Measurements from ENCODE around the gene ETV1.

ETV1 gene

DNA sequence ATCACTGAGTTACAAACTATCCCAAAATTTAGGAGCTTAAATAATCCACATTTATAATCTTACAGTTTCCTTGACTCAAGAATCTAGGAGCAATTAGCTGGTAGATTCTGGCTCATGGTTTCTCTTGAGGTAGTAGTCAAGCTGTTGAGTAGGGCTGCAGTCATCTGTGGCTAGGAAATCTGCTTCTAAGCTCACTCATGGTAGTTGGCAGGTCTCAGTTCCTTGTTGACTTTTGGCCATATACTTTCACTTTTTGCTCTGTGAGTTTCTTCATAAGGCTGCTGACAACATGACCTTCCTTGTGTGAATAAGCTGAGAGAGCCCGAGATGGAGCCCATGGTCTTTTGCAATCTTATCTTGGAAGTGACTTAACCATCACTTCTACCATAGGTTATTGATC lies 10.8 kb upstream of the ETV1 start:
- Histone ChIP-seq H3K4me3 (ENCODE audit: low read length) (no peak overlapping the region), H3K9ac (ENCODE audit: low read length) (no peak overlapping the region), H3K4me1 (ENCODE audit: control insufficient read depth, low read depth, low read length) (peaks cover 9% of the 10 kb centered on the region), H3K27ac (ENCODE audit: low read length) (no peak overlapping the region), H3K9me3 (ENCODE audit: control insufficient read depth, low read depth, low read length) (no peaks in the 10 kb centered on the region), H3K36me3 (ENCODE audit: control insufficient read depth, low read depth, low read length) (no peaks in the 10 kb centered on the region), H3K27me3 (ENCODE audit: control insufficient read depth, insufficient read depth, low read length) (no peaks in the 10 kb centered on the region)

DNA sequence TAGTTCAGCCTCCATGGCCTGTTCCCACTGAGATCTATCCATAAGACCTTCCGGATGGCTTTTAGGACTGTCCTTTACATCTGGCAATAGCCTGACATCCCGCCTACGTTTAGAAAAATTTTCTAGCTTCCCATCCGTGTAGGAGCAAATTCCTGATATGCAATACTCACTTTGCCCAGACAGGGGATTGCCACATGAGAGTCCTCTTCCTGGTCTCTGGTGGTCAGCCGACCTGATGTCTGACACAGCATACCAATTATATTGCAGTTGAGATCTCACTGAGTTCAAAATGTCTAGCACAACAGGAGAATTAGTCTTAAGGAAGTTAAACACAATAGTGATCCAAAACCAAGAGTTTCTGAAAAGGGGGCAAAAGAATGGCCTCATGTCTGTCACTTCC lies 9.4 kb upstream of the ETV1 start:
- H3K27me3 ChIP-seq (ENCODE audit: control insufficient read depth, insufficient read depth, low read length), result no peaks in the 10 kb centered on the region
- no peaks in the 10 kb centered on the region for H3K36me3 ChIP-seq (ENCODE audit: control insufficient read depth, low read depth, low read length)
- no peak overlapping the region for H3K9ac ChIP-seq (ENCODE audit: low read length)
- H3K4me1 ChIP-seq (ENCODE audit: control insufficient read depth, low read depth, low read length), result peaks cover 9% of the 10 kb centered on the region
- H3K27ac ChIP-seq (ENCODE audit: low read length), result no peak overlapping the region
- H3K9me3 ChIP-seq (ENCODE audit: control insufficient read depth, low read depth, low read length), result no peaks in the 10 kb centered on the region
- no peak overlapping the region for H3K4me3 ChIP-seq (ENCODE audit: low read length)

DNA sequence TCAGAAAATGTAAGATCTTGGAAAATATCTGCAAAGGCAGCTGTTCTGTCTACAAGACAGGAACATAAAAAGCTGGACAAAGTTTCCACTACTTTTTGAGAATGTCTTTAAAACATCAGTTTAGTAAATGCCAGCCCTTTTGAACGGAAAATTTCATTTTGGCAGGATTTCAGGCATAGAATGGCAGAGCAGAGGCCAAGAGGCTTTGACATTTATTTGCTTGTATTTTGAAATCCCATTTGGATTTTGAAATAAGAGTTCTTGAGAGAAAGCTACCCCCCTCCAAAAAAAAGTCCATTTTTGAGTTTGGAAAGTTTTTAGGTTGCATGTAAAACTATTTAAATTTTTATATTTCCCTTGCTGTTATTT lies 3.1 kb upstream of the ETV1 start:
- Histone ChIP-seq H3K4me3 (ENCODE audit: low read length) (peak overlapping the region; percentile 90), H3K27me3 (ENCODE audit: control insufficient read depth, insufficient read depth, low read length) (no peaks in the 10 kb centered on the region), H3K27ac (ENCODE audit: low read length) (peak overlapping the region; percentile 97), H3K4me1 (ENCODE audit: control insufficient read depth, low read depth, low read length) (peaks cover 16% of the 10 kb centered on the region), H3K9ac (ENCODE audit: low read length) (peak overlapping the region; percentile 87), H3K9me3 (ENCODE audit: control insufficient read depth, low read depth, low read length) (no peaks in the 10 kb centered on the region), H3K36me3 (ENCODE audit: control insufficient read depth, low read depth, low read length) (peaks cover 2% of the 10 kb centered on the region)

DNA sequence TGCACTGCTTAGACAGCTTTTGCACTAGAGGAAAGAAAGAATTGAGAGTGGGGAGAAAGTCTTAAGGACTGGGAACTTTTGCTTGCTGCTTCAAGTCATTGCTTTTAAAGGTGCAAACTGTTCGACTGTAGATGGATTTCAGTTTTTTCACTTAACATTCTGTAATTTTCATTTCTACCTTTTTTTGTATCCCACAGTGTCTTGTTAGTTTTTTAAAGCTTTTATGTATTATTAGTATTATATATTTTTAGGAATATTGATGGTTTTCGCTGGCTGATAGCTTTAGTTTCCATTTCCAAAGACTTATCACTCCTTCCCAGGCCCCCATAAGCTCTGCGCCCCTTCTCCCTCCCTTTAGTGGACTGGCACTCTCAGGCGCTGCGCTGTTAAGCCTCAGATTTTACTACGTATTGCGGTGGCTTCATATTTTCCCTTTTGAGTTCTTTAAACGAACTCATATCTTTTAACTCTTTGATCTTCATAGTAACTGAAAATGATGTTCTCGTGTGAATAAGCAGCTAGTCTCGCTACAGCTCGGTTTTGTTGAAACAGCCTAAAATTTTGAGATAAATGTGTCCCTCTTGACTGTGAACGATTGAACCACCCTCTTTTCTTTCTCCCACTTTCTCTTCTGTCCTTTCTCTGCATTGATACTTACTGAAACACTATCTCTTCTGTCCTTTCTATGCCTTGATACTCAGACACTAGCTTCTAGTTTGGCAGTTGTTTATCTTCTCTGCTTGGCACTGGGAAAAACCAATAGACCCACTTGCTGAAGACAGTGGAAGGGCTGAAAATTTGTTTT lies 2.5 kb upstream of the ETV1 start:
- H3K9me3 ChIP-seq (ENCODE audit: control insufficient read depth, low read depth, low read length), result no peaks in the 10 kb centered on the region
- peak overlapping the region; percentile 87 for H3K9ac ChIP-seq (ENCODE audit: low read length)
- H3K27ac ChIP-seq (ENCODE audit: low read length), result peak overlapping the region; percentile 97
- peaks cover 18% of the 10 kb centered on the region for H3K4me1 ChIP-seq (ENCODE audit: control insufficient read depth, low read depth, low read length)
- peak overlapping the region; percentile 90 for H3K4me3 ChIP-seq (ENCODE audit: low read length)
- no peaks in the 10 kb centered on the region for H3K27me3 ChIP-seq (ENCODE audit: control insufficient read depth, insufficient read depth, low read length)
- peaks cover 3% of the 10 kb centered on the region for H3K36me3 ChIP-seq (ENCODE audit: control insufficient read depth, low read depth, low read length)

DNA sequence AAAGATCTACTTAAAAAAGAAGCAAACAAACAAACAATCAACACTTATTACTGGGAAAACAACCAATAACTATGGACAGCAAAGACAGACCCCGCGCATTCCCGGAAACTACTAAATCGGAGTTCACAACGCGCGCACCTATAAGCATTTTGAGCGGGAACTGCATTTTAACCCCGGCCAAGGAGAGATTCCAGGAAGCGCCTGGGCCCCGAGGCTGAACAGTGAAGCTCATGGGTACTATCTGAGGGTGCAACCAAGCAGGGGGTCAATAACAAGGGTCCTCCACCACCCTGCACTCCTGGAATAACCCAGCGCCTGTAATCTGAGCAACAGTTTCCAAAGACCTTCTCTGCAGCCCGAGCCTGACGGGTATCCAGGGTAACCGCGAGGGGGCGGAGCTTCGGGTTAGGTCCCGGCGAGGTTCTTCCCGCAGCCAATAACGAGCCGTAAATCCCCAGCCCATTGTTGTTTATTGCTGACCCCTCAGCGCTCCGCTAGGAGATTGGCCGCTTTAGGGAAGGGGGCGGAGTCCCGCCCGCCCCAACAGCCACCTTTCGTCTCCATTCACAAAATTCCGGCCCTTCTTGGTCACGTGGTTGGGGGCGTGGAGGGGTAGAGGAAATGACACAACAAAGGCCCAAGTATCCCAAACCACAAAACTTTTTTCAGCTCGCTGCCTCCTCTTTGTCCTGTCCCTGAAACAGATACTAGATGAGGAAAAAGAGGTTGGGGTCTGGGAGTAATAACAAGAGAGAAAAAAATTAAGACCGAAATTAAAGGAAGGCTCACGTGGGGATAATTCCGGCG lies 1.7 kb upstream of the ETV1 start:
- H3K4me1 ChIP-seq (ENCODE audit: control insufficient read depth, low read depth, low read length), result peaks cover 23% of the 10 kb centered on the region
- H3K27ac ChIP-seq (ENCODE audit: low read length), result peak overlapping the region; percentile 97
- no peaks in the 10 kb centered on the region for H3K27me3 ChIP-seq (ENCODE audit: control insufficient read depth, insufficient read depth, low read length)
- H3K4me3 ChIP-seq (ENCODE audit: low read length), result peak overlapping the region; percentile 90
- H3K36me3 ChIP-seq (ENCODE audit: control insufficient read depth, low read depth, low read length), result peaks cover 3% of the 10 kb centered on the region
- H3K9me3 ChIP-seq (ENCODE audit: control insufficient read depth, low read depth, low read length), result no peaks in the 10 kb centered on the region
- peak overlapping the region; percentile 87 for H3K9ac ChIP-seq (ENCODE audit: low read length)

DNA sequence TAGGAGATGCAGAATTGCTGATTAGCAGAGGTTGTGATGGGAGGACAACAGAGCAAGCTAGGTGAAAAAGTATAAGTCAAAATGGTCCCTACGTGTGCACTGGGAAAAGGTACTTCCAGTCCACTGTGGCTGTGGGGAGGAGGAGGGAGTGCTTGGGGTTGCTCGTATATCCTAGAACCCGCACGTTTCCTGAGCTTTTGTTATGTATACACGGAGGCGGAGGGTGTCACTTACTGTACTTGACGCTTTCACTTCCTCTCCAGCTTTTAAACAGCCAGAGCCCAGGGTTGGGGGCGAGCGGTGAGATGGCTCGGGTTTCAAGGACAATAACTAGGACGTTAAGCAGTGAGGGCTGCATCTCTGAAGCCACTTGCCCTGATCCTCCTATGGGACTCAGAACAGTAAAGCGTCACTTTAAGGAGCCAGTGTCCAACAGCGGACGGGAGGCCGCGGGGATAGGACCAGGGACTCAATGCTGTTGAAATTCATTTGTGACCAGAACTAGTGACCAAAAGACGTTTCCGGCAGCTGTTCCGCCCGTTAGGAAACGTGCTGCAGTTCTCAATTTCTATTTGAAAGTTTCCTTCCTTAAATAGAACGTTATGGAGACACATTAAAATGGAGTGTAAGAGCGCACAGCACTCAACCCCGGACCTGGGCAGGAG lies 985 bp upstream of the ETV1 start:
- Histone ChIP-seq H3K4me3 (ENCODE audit: low read length) (peak overlapping the region; percentile 90), H3K9me3 (ENCODE audit: control insufficient read depth, low read depth, low read length) (no peaks in the 10 kb centered on the region), H3K27me3 (ENCODE audit: control insufficient read depth, insufficient read depth, low read length) (no peaks in the 10 kb centered on the region), H3K27ac (ENCODE audit: low read length) (peak overlapping the region; percentile 97), H3K4me1 (ENCODE audit: control insufficient read depth, low read depth, low read length) (peaks cover 29% of the 10 kb centered on the region), H3K9ac (ENCODE audit: low read length) (peak overlapping the region; percentile 87), H3K36me3 (ENCODE audit: control insufficient read depth, low read depth, low read length) (peaks cover 3% of the 10 kb centered on the region)

DNA sequence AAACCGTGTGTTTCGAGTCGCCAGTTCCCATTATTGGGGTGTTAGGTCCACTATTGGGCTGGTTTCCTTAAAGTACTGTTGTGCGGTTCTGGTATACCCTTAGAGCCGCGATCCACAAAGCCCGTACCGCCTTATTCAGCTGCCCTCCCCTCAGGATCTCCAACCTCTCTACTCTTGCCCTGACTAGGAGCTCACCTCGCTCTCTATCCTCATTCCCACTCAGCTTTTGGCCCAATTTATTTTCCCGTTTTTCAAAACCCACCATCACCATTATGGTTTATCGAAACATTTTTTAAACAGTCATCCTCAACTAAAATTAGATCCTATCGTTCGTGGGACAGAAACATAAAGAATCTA lies 461 bp upstream of the ETV1 start:
- peak overlapping the region; percentile 97 for H3K27ac ChIP-seq (ENCODE audit: low read length)
- H3K9ac ChIP-seq (ENCODE audit: low read length), result peak overlapping the region; percentile 87
- H3K27me3 ChIP-seq (ENCODE audit: control insufficient read depth, insufficient read depth, low read length), result no peaks in the 10 kb centered on the region
- H3K4me3 ChIP-seq (ENCODE audit: low read length), result peak overlapping the region; percentile 90
- H3K4me1 ChIP-seq (ENCODE audit: control insufficient read depth, low read depth, low read length), result peaks cover 32% of the 10 kb centered on the region
- no peaks in the 10 kb centered on the region for H3K9me3 ChIP-seq (ENCODE audit: control insufficient read depth, low read depth, low read length)
- H3K36me3 ChIP-seq (ENCODE audit: control insufficient read depth, low read depth, low read length), result peaks cover 3% of the 10 kb centered on the region

DNA sequence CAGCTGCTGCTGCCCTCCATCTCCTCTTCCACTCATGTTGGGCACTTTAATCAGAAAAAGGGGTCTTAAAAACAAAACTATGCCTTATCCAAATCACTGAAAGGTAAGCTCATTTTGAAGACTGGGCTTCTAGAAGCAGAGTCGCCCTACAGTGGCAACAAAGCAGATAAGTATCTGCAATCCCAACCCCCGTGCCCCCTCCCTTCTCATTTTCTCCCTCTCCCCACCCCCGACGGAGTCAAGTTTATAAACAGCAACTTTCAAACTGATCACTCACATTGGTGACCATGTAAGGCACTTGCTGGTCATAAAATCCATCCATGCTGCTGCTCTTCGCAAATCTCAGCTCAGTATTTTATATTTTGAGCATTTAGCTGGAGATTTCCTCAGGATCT lies 738 bp downstream of the ETV1 start:
- peak overlapping the region; percentile 90 for H3K4me3 ChIP-seq (ENCODE audit: low read length)
- H3K27me3 ChIP-seq (ENCODE audit: control insufficient read depth, insufficient read depth, low read length), result no peaks in the 10 kb centered on the region
- peaks cover 44% of the 10 kb centered on the region for H3K4me1 ChIP-seq (ENCODE audit: control insufficient read depth, low read depth, low read length)
- H3K27ac ChIP-seq (ENCODE audit: low read length), result peak overlapping the region; percentile 92
- peak overlapping the region; percentile 87 for H3K9ac ChIP-seq (ENCODE audit: low read length)
- peaks cover 3% of the 10 kb centered on the region for H3K36me3 ChIP-seq (ENCODE audit: control insufficient read depth, low read depth, low read length)
- H3K9me3 ChIP-seq (ENCODE audit: control insufficient read depth, low read depth, low read length), result no peaks in the 10 kb centered on the region

DNA sequence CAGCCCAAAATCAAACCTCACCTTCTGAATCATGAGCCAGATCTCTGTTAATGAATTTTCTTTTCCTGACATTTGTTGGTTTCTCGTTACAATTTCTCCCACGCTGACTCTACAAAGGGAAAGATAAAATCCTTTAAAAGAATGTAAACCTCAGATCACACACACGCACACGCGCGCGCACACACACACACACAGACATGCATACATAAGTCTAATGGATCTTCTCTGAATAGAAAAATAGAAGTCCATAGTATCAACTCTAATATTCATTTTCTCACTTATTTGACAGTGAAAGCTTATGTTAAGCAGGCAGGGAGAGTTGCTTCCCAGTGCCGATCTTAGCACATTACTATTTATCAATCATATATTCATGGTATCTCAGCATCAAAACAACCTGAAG lies 1.4 kb downstream of the ETV1 start:
- Histone ChIP-seq H3K9me3 (ENCODE audit: control insufficient read depth, low read depth, low read length) (no peaks in the 10 kb centered on the region), H3K27me3 (ENCODE audit: control insufficient read depth, insufficient read depth, low read length) (no peaks in the 10 kb centered on the region), H3K9ac (ENCODE audit: low read length) (peak overlapping the region; percentile 87), H3K4me3 (ENCODE audit: low read length) (peak overlapping the region; percentile 90), H3K27ac (ENCODE audit: low read length) (no peak overlapping the region), H3K36me3 (ENCODE audit: control insufficient read depth, low read depth, low read length) (peaks cover 3% of the 10 kb centered on the region), H3K4me1 (ENCODE audit: control insufficient read depth, low read depth, low read length) (peaks cover 49% of the 10 kb centered on the region)

DNA sequence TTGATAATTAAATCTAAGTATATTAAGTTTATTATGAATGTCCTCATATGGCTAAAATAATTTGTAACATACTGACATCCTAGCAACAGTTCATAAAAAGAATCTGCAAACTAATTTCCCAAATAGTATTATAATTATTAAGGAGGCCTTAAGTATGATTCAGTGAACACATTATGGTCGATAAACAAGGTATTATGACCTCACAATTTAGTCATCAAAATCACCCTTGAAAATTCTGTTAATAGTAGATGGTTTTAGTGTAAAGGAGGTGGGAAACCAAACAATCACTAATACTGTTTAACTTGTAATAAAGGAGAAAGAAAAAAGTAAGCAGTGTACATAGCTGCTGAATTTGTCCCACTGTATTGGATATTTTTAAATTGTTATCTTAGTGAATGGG lies 2.1 kb downstream of the ETV1 start:
- Histone ChIP-seq H3K27me3 (ENCODE audit: control insufficient read depth, insufficient read depth, low read length) (no peaks in the 10 kb centered on the region), H3K9ac (ENCODE audit: low read length) (peak overlapping the region; percentile 87), H3K36me3 (ENCODE audit: control insufficient read depth, low read depth, low read length) (peaks cover 9% of the 10 kb centered on the region), H3K27ac (ENCODE audit: low read length) (peak overlapping the region; percentile 24), H3K4me1 (ENCODE audit: control insufficient read depth, low read depth, low read length) (peaks cover 48% of the 10 kb centered on the region), H3K9me3 (ENCODE audit: control insufficient read depth, low read depth, low read length) (no peaks in the 10 kb centered on the region), H3K4me3 (ENCODE audit: low read length) (peak overlapping the region; percentile 90)

DNA sequence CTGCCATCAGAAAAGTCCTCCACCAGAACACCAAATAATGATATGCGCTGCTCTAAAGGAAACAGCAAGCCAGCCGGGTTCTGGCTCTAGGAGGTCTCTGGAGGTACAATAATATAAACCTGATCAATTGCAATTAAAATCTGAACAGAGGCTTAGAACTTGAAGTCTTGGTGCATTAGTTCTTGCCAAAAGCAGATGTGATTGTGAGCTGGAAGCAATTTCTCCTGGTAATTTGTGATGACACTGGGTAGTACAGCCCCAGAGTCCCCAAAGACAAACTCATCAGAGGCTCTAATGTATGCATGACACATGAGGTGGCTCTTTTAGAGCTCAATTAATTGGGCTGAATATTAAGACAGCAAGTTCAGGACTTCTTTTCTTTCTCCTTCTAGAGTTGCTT lies 3.3 kb downstream of the ETV1 start:
- H3K27ac ChIP-seq (ENCODE audit: low read length), result no peak overlapping the region
- H3K9me3 ChIP-seq (ENCODE audit: control insufficient read depth, low read depth, low read length), result no peaks in the 10 kb centered on the region
- peak overlapping the region; percentile 90 for H3K4me3 ChIP-seq (ENCODE audit: low read length)
- H3K4me1 ChIP-seq (ENCODE audit: control insufficient read depth, low read depth, low read length), result peaks cover 51% of the 10 kb centered on the region
- no peaks in the 10 kb centered on the region for H3K27me3 ChIP-seq (ENCODE audit: control insufficient read depth, insufficient read depth, low read length)
- H3K36me3 ChIP-seq (ENCODE audit: control insufficient read depth, low read depth, low read length), result peaks cover 9% of the 10 kb centered on the region
- H3K9ac ChIP-seq (ENCODE audit: low read length), result peak overlapping the region; percentile 87
